Liver (tissue), 9 donors: Measurements from ENCODE around the gene DSG2. TPM values are rescaled to one million over a fixed set of nuclear protein-coding genes. Genes with fewer than 3 reads are reported as not detected.
A peak's percentile ranks its signal among the peaks of the same experiment; 100 is the strongest.

Experiments used
- DNase-seq: peaks from one replicate; pipeline ENCODE4 v3.0.0-alpha.2; 2017; ENCODE audit warnings: low spot score
- H3K27ac ChIP-seq, 2 donors: one replicate each; pipeline ENCODE4 v1.7.0; 2013; ENCODE audit warnings: inconsistent platforms in 2 of 2, low read length in 2 of 2, control low read depth in 1 of 2, low read depth in 1 of 2, mild to moderate bottlenecking in 1 of 2
- H3K27me3 ChIP-seq, 4 donors: one replicate each; pipeline versions ENCODE4 v1.6.1 to v1.7.0; 2013; ENCODE audit warnings: low read length in 3 of 4, inconsistent platforms in 1 of 4, mild to moderate bottlenecking in 1 of 4, moderate library complexity in 1 of 4; ENCODE audit not compliant: control insufficient read depth in 4 of 4, insufficient read depth in 4 of 4
- H3K36me3 ChIP-seq, 4 donors: one replicate each; pipeline versions ENCODE4 v1.6.1 to v1.7.0; 2013; ENCODE audit warnings: low read length in 3 of 4, mild to moderate bottlenecking in 3 of 4, low read depth in 1 of 4, moderate library complexity in 1 of 4; ENCODE audit not compliant: control insufficient read depth in 4 of 4, insufficient read depth in 3 of 4
- H3K4me1 ChIP-seq, 4 donors: one replicate each; pipeline versions ENCODE4 v1.6.1 to v1.7.0; 2013; ENCODE audit warnings: low read length in 3 of 4, mild to moderate bottlenecking in 3 of 4, moderate library complexity in 1 of 4; ENCODE audit not compliant: control insufficient read depth in 4 of 4, insufficient read depth in 4 of 4
- H3K4me3 ChIP-seq, 3 donors: one replicate each; pipeline versions ENCODE4 v1.6.1 to v1.7.0; 2013; ENCODE audit warnings: low read length in 3 of 3, control low read depth in 1 of 3, low read depth in 1 of 3, mild to moderate bottlenecking in 1 of 3
- H3K9ac ChIP-seq, 2 donors: one replicate each; pipeline ENCODE4 v1.7.0; 2013; ENCODE audit warnings: low read length in 2 of 2, mild to moderate bottlenecking in 2 of 2, moderate library complexity in 2 of 2, control low read depth in 1 of 2, low read depth in 1 of 2
- H3K9me3 ChIP-seq, 4 donors: one replicate each; pipeline versions ENCODE4 v1.6.1 to v1.7.0; 2013; ENCODE audit warnings: low read length in 3 of 4; ENCODE audit not compliant: control insufficient read depth in 4 of 4
- ATF3 ChIP-seq: IDR thresholded peaks from 2 replicates; pipeline ENCODE4 v1.6.1; 2016; ENCODE audit warnings: antibody characterized with exemption
- CTCF ChIP-seq: fragments of 150-350 bp; IDR thresholded peaks from 2 replicates; pipeline ENCODE4 v1.5.1; 2017; ENCODE audit warnings: improper control_type of control experiment, low read depth, low read length; ENCODE audit not compliant: missing input control
- EGR1 ChIP-seq, 2 donors: IDR thresholded peaks; 2 replicates each; pipeline ENCODE4 v1.6.1; 2016 to 2018; ENCODE audit warnings: antibody characterized with exemption in 2 of 2, low read depth in 2 of 2
- FOXA1 ChIP-seq: IDR thresholded peaks from 2 replicates; pipeline ENCODE4 v1.6.1; 2016; ENCODE audit warnings: antibody characterized with exemption
- FOXA2 ChIP-seq: IDR thresholded peaks from 2 replicates; pipeline ENCODE4 v1.6.1; 2016; ENCODE audit warnings: antibody characterized with exemption
- GABPA ChIP-seq, 2 donors: IDR thresholded peaks in 1 of 2; conservative IDR thresholded peaks in 1 of 2; 2 replicates each; pipeline ENCODE4 v1.6.1; 2016; ENCODE audit warnings: antibody characterized with exemption in 2 of 2, mild to moderate bottlenecking in 1 of 2, moderate library complexity in 1 of 2
- HNF4A ChIP-seq, 2 donors: conservative IDR thresholded peaks; 2 replicates each; pipeline ENCODE4 v1.6.1; 2016; ENCODE audit warnings: antibody characterized with exemption in 2 of 2, mild to moderate bottlenecking in 2 of 2
- HNF4G ChIP-seq: IDR thresholded peaks from 2 replicates; pipeline ENCODE4 v1.6.1; 2016; ENCODE audit warnings: antibody characterized with exemption
- JUND ChIP-seq, 2 donors: IDR thresholded peaks; 2 replicates each; pipeline ENCODE4 v1.6.1; 2016; ENCODE audit warnings: antibody characterized with exemption in 2 of 2
- MAX ChIP-seq: IDR thresholded peaks from 2 replicates; pipeline ENCODE4 v1.6.1; 2016; ENCODE audit warnings: antibody characterized with exemption
- NR2F2 ChIP-seq: IDR thresholded peaks from 2 replicates; pipeline ENCODE4 v1.6.1; 2016; ENCODE audit warnings: antibody characterized with exemption
- RAD21 ChIP-seq, 2 donors: IDR thresholded peaks; 2 replicates each; pipeline ENCODE4 v1.6.1; 2016; ENCODE audit warnings: antibody characterized with exemption in 2 of 2, mild to moderate bottlenecking in 2 of 2
- REST ChIP-seq: IDR thresholded peaks from 2 replicates; pipeline ENCODE4 v1.6.1; 2016; ENCODE audit warnings: antibody characterized with exemption, mild to moderate bottlenecking
- RXRA ChIP-seq, 2 donors: IDR thresholded peaks; 2 replicates each; pipeline ENCODE4 v1.6.1; 2017 to 2018; ENCODE audit warnings: antibody characterized with exemption in 2 of 2, mild to moderate bottlenecking in 1 of 2
- SP1 ChIP-seq: IDR thresholded peaks from 2 replicates; pipeline ENCODE4 v1.6.1; 2018; ENCODE audit warnings: antibody characterized with exemption, mild to moderate bottlenecking
- TAF1 ChIP-seq: conservative IDR thresholded peaks from 2 replicates; pipeline ENCODE4 v1.6.1; 2016; ENCODE audit warnings: antibody characterized with exemption, mild to moderate bottlenecking
- YY1 ChIP-seq: IDR thresholded peaks from 2 replicates; pipeline ENCODE4 v1.6.1; 2016; ENCODE audit warnings: antibody characterized with exemption, mild to moderate bottlenecking
- ZBTB33 ChIP-seq: IDR thresholded peaks from 2 replicates; pipeline ENCODE4 v1.6.1; 2016; ENCODE audit warnings: antibody characterized with exemption
- WGBS: extraction: QIAGEN DNeasy Blood & Tissue Kit; methylation state at CpG from one replicate; pipeline ENCODE4 v1.1.7; 2013; 5-methylcytosine and 5-hydroxymethylcytosine counted together
- polyA plus RNA-seq, 2 donors: library from polyadenylated mRNA; stranded (reverse) in 1 of 2; unstranded in 1 of 2; fragments of 200-250 nt in 1 of 2; fragments of >200 nt in 1 of 2; fragmentation: Nextera tagmentation in 1 of 2; extraction: Ambion mirVana in 1 of 2; gene quantifications; one replicate each; pipeline versions ENCODE4 v1.2.1 to v1.2.3, GENCODE V29; 2013 to 2015
- total RNA-seq, 2 donors: library from RNA; depleted of rRNA; stranded (reverse); fragments of >200 nt; gene quantifications; one replicate each; pipeline ENCODE4 v1.2.3, GENCODE V29; 2014
- donor health status: healthy.
- donor health status: healthy.
- donor health status: healthy.
- donor health status: healthy.
- donor health status: healthy.

The DSG2 gene
- total and polyA plus RNA-seq, 4 donors = 5.4 to 13.9 (median 9.6) TPM

GRCh38 chr18:31549416-31549815, 51.4 kb downstream of the DSG2 start (continued):
- TF ChIP-seq REST = no peak
- no peak for TF ChIP-seq JUND (IDR thresholded peaks at IDR 0.05)

GRCh38 chr18:31551883-31552282, 53.9 kb downstream of the DSG2 start:
- no peak overlapping the region for H3K9ac ChIP-seq
- no peak for TF ChIP-seq HNF4G
- TF ChIP-seq RXRA (IDR thresholded peaks at IDR 0.05) = peak; percentile 47 to 50
- peak; percentile 47 for TF ChIP-seq SP1
- peak in 1 of 2 donors; percentile 5 for TF ChIP-seq HNF4A (conservative IDR thresholded peaks at IDR 0.05)
- TF ChIP-seq FOXA2 = peak; percentile 35
- no peak for TF ChIP-seq YY1
- no peak for DNase-seq
- no peaks in the 10 kb centered on the region for H3K27me3 ChIP-seq
- no peaks in the 10 kb centered on the region for H3K9me3 ChIP-seq
- no peak overlapping the region for H3K27ac ChIP-seq
- no peaks in the 10 kb centered on the region for H3K36me3 ChIP-seq
- H3K4me3 ChIP-seq = no peak overlapping the region
- H3K4me1 ChIP-seq = peaks cover 3 to 26% (median 20%) of the 10 kb centered on the region in 4 donors
- WGBS = 73% methylated on average over 3 of the region's 3 CpGs

- Histone ChIP-seq H3K27me3 (no peaks in the 10 kb centered on the region), H3K4me1 (peaks cover 3 to 29% (median 24%) of the 10 kb centered on the region in 4 donors), H3K4me3 (no peak overlapping the region), H3K36me3 (no peaks in the 10 kb centered on the region), H3K27ac (no peak overlapping the region), H3K9ac (no peak overlapping the region), H3K9me3 (no peaks in the 10 kb centered on the region)
- DNase-seq = no peak
- 74% methylated on average over 6 of the region's 6 CpGs for WGBS
- TF ChIP-seq JUND (IDR thresholded peaks at IDR 0.05) = no peak
- TF ChIP-seq YY1 = no peak
- no peak for TF ChIP-seq REST
- TF ChIP-seq TAF1 = no peak
- no peak for TF ChIP-seq NR2F2
- TF ChIP-seq RAD21 (IDR thresholded peaks at IDR 0.05) = no peak
- no peak for TF ChIP-seq RXRA (IDR thresholded peaks at IDR 0.05)
- no peak for TF ChIP-seq SP1
- no peak for TF ChIP-seq HNF4G
- TF ChIP-seq ATF3 = no peak
- no peak for TF ChIP-seq FOXA2
- no peak for TF ChIP-seq HNF4A (conservative IDR thresholded peaks at IDR 0.05)
- TF ChIP-seq GABPA (IDR thresholded peaks at IDR 0.05 in 1 of 2, conservative IDR thresholded peaks at IDR 0.05 in 1 of 2) = no peak
- no peak for TF ChIP-seq ZBTB33
- no peak for TF ChIP-seq MAX
- no peak for TF ChIP-seq EGR1 (IDR thresholded peaks at IDR 0.05; ENCODE audit: low read depth in 2 of 2)
- TF ChIP-seq CTCF = no peak
- TF ChIP-seq FOXA1 = no peak
These were observed 55.8 kb downstream of the DSG2 start for GRCh38 chr18:31553800-31554199.
